Pulmonary artery endothelial cell (primary cell): ENCODE results near the gene SPINT1. TPM values are rescaled to one million over a fixed set of nuclear protein-coding genes. Genes with fewer than 3 reads are reported as not detected.
"Not testable (repeated sequence)": the region's sequence is repeated elsewhere in the genome, so short reads cannot be mapped to it uniquely, and the experiment has no call there.

Experiments used
- DNase-seq: peaks from one replicate; pipeline ENCODE4 v3.0.0-alpha.2; 2011; ENCODE audit warnings: low read depth, low spot score
- total RNA-seq: library from RNA; depleted of rRNA; stranded (reverse); fragments of >200 nt; gene quantifications from 2 replicates; pipeline ENCODE4 v1.2.3, GENCODE V29; 2014

The SPINT1 gene
- total RNA-seq, 1 donor from 2014 or later = 1.7 TPM

DNA sequence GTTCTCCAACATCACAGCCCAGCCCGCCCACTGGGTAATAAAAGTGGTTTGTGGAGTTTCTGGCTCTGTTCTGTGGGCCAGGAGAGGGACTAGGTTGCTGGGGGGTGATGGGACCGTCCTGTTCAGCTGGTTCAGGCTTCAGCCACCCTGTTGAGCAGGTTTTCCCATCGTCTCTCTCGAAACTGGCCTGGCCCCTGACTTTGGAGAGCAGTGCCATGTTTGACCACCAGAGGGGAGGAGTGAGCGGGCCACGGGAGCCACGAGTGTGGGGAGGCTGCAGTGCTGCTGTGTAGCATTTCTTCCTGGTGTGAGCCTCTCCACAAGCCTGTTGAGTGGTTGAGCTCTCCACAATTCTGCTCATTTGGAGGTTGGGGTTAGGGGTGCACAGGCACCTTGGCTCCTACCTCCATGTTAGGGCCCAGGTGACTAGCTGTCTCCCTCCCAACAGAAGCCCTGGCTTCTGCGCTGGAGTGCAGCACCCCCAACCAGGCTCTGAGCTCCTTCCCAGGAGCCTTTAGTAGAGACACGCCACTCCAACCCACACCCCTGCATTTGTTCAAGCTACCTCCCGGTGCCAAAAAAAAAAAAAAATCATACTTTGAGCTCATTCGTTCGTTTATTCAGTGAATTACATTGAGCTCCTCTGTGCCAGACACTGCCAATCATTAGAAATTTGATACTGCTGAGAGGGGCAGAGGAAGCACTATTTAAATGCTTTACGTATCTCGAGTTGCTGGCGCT lies 13.9 kb downstream of the SPINT1 start:
- no peak for DNase-seq

DNA sequence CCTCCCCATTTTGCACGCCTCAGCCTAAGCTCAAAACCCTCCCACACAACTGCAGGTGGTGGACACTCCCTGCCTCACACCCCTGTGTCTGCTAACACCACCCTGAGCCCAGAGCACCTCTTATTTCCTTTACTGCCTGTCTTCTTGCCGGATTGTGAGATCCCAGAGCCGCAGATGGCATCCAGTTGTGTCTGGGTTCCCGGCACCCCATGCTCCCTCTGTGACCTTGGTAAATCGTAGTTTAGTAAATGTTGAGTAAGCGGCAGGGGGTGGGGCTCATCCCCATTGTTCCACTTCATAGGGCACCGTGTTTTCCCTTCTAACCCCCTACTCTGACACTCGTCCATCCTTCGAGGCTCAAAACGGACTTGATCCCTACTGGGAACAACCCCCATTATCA lies 14.9 kb downstream of the SPINT1 start:
- no peak for DNase-seq

DNA sequence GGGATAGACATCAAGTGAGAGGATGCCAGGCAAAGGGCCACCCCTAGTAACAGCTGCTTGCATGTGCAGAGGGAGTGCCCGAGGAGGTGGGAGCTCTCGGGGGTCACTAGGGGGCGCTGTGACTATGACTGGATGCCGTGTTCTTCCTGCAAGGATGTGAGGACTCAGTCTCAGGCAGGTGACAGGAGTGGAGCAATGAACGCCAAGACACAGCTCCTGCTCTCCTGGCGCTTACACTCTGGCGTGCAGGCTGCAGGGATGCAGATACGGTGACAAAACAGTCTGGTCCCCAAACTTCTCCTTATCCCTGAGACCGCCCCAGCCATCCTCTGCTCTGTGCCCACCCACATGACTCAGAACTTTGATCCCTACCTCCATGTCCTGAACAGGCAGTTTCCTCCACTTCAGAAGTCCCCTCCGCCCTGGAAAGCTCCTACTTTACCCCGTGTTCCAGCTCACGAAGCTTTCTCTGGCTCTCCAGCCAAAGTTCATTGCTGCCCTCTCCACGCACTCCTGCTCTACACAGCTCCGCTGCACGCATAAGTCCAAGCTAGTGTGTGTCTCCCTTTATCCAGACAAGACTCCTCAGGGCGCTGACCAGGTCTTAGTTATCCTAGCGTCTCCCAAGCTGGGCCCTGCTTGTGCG lies 15.5 kb downstream of the SPINT1 start:
- DNase-seq = peak; percentile 49

DNA sequence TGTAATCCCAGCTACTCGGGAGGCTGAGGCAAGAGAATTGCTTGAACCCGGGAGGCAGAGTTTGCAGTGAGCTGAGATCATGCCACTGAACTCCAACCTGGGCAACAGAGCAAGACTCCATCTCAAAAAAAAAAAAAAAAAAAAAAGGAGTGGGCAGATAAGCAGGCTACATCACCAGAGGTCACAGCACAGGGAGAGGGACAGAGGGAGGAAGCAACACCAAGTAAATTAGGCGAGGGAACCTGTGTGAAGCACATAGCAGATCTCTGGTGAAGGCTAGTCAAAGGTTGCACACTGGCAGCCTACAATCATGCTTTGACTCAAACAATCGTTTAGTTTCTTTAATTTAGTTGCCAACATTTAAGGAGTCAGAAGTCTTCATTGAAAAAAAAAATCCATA lies 17.3 kb downstream of the SPINT1 start:
- not testable (repeated sequence) for DNase-seq

DNA sequence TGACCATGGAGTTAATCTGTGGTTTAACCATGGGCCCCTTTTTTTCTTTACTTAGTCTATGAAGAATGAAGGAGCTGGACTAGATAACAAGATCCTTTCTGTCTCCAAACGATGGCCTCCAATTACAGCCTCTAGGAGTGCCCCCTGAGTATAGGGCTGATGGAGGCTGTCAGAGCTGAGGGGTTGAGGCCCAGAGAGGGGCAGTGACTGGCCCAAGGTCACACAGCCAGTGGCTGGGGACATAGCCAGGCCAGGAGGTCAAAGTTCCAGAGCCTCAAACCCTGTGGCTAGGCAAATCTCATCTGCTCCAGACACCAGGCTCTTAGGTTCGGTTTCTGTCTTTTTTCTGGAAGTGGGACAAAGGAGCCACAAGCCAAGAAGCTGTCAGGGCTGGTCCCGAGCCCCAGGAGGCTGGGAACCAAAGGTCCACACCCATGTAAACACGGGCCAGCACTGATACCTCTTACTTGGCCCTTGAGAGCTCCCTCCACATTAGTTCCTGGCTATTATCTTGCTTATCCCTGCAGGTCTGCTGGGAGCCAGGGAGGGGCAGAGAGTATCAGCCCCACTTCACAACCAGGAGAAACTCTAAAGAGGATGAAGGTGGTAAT lies 19.9 kb downstream of the SPINT1 start:
- no peak for DNase-seq

DNA sequence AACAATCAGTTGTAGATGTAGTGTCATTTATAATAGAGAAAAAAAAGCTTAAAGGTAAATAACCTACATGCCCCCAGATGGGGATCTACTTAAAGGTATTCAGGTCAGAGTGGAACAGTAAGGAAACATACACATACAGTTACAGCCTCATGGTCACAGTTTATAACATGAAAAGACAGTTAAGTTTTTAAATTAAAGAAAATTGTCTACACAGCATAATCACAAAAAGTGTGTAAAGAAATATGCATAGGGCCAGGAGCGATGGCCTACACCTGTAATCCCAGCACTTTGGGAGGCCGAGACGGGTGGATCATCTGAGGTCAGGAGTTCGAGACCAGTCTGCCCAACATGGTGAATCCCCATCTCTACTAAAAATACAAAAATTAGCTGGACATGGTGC lies 23.4 kb downstream of the SPINT1 start:
- no peak for DNase-seq

DNA sequence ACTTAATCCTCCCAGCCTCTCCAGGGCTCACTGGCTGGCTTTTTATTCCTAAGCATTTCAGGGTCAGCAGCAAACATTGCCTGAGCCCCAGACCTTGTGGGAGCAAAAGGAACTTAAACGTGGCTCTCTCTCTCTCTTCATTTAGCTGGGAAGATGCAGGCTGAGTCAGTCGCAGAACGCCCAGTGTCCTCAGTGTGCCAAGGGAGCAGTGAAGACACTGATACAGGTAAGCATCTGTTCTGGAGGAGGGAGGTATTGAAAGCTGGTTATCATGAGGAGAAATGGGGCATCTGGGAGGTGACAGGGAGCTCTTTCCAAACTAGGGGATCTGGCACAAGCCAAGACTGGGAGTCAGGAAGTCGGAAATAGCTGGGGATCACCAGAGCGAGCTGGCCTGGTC lies 25.8 kb downstream of the SPINT1 start:
- DNase-seq = no peak

DNA sequence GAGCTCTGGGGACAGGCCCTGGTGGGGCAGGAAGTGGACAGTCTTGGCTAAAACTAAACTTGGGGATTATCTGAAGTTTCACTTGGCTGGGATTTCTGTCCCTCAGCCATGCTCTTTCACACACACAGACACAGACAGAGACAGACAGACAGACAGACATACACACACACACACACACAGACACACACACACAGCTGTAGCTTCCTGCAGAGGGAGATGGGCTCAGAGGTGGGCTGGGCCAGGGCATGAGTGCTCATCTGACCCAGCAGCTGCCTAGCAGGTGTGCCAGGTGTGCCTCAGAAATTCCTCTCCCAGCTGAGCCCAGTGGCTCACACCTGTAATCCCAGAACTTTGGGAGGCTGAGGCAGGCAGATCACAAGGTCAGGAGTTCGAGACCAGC lies 26.9 kb downstream of the SPINT1 start:
- DNase-seq = no peak

DNA sequence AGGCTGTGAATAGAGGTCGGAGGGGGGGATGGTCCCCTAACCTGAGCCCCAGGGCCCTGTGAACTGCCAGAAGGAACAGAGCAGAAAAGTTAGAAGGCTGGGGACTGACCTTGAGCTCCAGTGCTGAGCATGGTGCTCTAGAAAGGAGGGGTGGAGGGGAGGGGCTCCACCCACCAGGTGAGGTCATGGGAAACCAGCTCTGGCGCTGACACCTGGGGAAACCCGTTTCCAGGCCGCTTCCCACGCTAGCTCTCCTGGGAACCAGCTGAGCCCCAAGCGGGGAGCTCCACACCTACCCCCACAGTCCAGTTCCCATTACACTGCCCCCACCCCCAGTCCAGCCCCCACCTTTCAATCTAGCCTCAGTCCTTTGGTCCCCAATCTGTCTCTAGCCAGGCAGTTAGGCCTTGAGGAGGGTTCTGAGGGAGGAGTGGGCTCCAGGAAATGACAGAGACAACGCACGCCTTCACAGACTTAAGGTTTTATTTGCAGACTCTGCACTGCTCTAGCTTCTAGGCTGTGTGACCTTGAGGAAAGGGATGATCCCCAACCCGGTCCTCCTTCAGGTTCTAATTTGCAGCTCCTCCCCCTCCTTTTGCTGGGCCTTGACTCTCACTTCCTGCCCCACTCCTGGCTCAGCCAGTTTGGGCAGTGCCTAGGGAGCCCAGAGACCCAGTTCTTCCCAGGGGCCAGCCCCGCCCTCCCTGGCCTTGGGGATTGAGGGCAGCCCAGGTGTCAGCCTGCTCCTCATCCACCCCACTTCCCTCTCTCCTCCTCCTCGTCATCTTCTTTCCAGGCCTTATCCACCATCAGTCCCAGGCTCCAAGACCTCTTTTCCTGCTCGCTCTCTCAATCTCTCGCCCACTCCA lies 28.1 kb downstream of the SPINT1 start:
- DNase-seq = no peak

DNA sequence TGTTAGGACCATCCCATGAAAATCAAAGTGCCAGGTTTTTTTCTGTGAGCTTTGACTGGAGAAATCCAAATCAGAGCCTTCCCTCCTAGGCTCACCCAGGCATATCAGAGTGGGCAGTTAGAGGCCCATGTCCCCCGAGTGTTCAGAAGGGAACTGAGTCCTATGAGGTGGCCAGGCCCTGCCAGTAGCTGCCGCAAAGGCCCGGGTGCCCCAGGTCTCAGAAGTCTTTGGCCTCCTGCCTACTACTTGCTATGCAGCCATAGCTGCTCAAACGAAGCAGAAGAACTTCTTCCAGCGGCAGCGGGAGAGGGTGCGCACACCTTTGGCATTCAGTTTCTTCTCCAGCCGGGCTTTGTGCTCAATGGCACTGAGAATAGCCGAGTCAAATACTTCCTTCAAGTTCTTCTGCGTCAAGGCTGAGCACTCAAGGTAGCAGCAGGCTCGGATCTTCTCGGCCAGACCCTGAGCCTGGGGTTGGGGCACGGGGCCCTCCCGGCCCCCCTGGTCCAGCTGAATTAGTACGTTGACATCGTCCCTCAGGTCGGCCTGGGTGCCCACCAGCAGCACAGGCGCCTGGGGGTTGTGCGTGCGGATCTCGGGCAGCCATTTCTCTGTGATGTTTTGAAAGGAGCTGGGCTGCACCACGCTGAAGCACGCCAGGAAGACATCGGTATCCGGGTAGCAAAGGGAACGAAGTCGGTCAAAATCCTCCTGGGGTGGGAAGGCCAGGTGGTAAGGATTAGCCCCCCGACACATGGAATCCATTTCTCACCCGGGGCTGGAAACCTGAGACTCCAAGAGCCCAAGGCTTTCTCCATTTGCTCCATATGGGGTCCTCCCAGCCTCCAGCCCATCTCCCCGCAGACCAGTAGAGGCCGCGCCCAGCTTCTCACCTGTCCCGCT lies 29.2 kb downstream of the SPINT1 start:
- DNase-seq = no peak

DNA sequence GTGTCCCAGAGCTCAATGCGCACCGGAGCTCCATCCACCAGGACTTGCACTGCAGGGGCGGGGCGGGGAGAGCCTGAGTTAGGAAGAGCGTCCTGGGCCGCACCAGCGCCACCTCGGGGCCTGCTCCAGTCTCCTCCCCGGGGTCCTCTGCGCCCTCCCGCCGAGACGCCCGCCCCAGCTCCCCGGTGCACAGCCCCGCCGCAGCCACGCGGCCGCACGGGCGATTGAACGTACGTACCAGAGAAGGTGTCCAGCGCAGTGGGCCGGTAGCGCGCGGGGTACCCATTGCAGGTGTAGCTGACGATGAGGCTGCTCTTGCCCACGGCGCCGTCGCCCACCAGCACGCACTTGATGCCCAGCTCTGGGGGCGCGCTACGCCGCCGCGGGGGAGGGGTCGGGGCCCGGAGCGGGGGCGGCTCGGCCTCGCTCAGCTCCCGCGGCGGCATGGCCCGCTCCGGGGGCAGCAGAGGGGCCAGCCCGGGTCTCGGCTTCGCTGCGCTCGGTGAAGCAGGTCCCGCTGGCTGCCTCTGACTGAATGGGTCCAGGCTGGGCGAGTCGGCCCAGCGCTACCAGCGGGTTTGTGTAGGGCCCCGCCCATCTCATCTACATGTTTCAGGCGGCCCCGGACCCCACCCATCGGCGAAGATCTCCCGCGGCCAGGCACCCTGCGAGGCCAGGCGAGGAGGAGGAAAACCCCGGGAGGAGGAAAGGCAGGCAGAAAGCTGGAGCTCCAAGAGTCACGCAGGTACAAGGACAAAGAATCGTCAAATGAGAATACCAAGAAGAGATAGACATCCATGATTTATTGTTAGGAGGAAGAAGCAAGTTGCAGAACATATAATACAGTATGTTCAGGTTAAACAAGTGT lies 30.1 kb downstream of the SPINT1 start, which contains the start of gene RHOV:
TSS of gene RHOV (minus strand) at position 541 of the 868 bp plus-strand sequence. CDS start at position 446, 95 bp downstream.
- no peak for DNase-seq

DNA sequence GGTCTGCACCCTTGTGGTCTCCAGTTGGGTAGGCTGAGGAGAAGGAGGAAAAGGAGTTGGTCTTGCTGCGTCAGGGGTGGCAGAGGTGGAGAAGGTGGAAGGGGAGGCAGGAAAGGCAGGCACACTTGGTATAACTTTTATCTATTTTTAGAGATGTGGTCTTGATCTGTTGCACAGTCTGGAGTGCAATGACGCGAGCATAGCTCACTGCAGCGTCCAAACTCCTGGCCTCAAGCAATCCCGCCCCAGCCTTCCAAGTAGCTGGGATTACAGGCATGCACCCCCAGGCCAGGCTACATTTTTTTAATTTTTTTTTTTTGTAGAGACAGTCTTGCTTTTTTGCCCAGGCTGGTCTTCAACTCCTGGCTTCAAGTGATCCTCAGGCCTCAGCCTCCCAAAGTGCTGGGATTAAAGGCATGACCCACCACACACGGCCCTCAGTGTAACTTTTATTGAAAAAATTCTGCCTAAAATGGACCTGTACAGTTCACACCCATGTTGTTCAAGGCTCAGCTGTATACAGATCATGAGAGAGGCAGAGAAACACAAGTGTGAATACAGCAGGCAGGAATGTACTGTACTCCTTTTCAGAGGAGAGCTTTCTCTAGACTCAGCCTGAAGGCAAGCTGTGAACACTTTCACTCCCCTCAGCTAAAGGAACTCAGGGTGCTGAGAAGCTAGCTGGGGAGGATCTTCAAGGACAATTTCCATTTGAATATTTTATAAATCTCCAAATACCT lies 32.3 kb downstream of the SPINT1 start:
- DNase-seq = no peak

DNA sequence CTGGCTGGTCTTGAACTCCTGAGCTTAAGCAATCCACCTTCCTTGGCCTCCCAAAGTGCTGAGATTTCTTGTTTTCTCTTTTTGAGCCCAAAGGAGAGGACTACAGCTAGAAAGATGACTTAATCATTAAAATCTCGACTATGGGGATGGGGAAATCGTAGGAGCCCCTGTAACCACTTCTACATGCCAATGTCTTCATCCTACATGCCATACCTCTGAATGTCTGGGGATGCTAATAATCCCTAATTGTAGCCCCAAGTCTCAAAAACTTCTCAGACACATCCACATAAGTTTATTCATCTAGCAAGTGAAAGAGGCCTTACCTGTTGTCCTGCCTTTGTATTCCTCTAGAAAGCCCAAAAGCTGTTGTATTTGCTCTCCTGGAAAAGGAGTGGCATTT lies 33.8 kb downstream of the SPINT1 start:
- DNase-seq = no peak

DNA sequence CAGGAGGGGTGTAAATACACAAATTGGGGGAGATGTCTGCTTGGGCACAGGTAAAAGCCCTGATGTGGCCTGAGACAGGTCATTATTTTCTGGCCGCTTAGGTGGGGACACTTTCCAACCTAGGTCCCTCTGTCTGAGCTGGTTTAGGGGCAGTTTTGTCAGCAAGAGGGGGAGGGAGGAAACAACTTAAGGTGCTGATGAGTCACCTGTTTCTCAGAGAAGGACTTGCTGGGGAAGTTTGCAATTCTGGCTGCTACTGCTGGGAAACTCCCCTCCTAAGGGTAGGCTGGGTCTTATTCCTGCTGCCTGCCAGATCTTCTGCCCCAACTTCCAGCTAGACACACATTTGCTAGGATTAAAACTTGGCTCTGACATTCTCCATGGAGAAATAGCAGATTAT lies 34.9 kb downstream of the SPINT1 start:
- no peak for DNase-seq

DNA sequence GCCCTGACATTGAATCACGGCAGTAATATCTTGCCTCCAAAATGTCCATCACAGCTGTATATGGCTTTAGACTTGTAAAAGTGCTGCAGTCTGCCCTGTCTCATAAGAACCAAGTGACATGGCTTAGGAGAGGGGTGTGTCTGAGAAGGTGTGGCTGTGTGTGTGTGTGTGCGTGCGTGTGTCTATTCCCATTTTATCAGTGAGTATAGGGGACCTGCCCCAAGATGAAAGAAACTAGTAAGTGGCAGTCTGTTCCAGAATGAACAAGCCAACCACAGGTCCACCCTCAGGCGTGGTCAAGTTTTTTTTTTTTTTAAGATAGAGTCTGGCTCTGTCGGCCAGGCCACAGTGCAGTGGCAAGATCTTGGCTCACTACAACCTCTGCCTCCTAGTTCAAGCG lies 35.8 kb downstream of the SPINT1 start:
- no peak for DNase-seq

DNA sequence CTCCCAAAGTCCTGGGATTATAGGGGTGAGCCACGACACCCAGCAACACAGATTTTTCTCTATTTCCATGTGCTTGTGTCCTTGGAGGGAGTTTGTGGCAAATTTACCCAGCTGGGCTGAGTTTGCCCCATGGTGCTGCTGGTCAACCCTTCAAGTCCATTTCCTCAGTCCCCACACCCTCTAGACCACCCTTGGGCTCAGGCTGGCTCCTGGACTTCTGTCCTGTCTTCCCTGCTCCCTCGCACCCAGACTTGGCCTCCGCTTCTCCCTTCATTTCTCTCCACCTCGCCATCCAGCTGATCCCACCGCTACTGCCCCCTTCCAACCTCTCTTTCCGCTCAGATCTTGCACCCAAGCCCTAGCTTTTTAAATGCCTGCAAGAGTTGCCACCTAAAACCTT lies 37.5 kb downstream of the SPINT1 start:
- no peak for DNase-seq

DNA sequence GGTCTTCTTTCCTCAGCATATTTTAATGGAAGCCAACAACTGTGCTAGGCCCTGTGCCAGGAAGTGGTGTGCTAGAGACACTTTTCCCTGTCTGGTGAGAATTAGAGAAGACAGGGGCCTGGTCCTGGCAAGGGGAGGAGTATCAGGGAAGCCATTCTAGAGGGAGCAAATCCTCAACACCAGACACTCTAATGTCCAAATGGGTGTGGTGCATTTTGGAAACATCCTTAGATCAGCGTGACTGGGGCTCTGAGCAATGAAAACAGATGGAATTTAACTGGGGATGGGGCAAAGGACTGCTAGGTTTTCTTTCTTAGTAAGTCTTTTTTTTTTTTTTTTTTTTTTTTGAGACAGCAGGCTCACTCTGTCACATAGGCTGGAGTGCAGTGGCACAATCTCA lies 42.7 kb downstream of the SPINT1 start:
- no peak for DNase-seq

DNA sequence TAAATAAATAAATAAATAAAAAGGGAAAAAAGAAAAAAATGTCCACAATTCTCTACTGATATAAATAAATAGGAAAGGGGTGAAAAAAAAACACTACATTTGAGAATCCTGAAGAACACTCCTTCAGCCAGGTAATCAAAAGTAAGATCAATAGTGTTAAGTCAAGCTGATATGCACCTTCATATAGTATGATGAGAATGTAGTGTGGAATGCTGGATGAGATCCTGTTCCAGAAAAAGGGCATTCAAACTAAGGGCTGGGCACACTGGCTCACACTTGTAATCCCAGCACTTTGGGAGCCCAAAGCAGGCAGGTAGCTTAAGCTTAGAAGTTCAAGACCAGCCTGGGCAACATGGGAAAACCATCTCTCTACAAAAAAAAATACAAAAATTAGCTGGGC lies 45.3 kb downstream of the SPINT1 start:
- DNase-seq = no peak

DNA sequence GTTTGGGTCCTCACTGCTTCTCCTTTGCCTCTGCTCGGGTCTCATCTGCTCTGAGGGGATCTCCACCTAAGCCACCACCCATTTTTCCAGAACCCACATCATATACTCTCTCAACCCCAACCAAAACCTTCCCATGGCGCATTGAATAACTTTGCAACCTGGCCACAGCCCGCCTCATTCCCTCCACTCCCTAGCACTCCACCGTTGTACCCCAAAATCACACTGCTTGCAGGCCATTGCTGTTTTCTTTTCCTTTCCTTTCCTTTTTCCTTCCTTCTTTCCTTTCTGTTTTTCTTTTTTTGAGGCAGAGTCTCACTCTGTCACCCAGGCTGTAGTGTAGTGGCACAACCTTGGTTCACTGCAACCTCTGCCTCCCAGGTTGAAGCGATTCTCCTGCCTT lies 47.3 kb downstream of the SPINT1 start:
- no peak for DNase-seq
